NK-92 (cell line): Measurements from ENCODE around the gene C19orf18.
"Not testable (repeated sequence)": the region's sequence is repeated elsewhere in the genome, so short reads cannot be mapped to it uniquely, and the experiment has no call there.

ENCODE experiments used
- DNase-seq: peaks from one replicate; lab custom pipeline; 2025; ENCODE audit not compliant: unreplicated experiment; lab: John Stamatoyannopoulos, UW

C19orf18 gene

GRCh38 chr19:57974434-57974833, at the start of gene C19orf18:
C19orf18 (minus strand) TSS chr19:57974534; CDS start chr19:57974432, 102 bp downstream.
- no peak for DNase-seq

DNA sequence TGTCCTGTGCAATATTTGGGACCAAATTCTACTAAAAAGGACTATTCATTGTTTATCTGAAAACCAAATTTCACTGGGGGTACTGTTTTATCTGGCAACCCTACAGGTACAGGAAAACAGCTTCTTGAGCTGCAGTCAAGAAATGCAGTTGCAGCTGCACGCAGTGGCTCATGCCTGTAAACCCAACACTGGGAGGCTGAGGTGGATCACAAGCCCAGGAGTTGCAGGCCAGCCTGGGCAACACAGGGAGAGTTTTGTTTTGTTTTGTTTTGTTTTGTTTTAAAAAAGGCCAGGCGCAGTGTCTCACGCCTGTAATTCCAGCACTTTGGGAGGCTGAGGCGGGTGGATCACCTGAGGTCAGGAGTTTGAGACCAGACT, 47.9 kb upstream of the C19orf18 start:
- DNase-seq = no peak

DNA sequence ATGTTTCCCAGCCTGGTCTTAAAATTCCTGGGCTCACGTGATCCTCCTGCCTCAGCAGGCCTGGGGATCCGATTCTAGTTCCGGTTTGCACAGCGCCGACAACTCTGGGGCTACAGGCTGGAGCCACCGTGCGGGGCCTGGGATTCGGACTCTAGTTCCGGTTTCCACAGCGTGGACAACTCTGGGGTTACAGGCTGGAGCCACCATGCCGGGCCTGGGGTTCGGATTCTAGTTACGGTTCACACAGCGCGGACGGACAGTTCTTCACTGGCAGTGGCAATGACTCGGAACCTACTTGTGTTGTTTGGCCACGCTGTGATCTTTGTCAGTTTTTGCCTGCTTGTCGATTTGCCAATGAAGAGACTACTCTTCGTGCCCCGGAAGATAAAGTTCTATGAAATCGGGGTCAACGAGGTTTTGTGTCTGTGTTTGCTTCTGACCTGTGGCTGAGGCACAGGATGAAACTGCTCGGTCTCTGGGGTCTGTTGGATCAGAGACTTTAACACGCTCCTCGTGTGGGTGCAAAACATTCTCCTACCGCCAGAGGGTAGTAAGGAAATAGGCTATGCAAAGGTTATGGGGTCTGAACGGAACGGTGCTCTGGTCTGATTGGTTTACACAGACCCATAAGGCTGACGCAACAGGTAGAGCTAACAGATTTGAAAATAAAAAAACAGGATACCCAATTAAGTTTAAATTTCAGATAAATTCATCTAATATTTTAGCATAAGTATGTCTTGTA, 47.4 kb upstream of the C19orf18 start:
- no peak for DNase-seq

DNA sequence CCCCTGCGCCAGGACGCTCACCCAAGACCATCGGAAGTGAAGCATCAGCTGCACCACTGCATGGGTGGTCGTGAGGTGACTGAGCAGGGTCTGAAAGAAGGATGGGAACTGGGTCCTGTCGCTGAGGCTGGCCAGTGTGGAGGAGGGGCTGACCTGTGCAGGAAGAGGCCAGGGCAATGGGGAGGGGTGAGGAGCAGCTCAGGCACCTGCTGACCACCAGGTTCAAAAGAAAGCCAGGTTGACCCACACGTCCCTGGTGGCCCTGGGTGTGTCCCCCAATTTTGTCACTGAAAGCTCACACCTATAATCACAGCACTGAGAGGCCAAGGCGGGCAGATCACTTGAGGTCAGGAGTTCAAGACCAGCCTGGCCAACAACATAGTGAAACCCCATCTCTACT, 45.8 kb upstream of the C19orf18 start:
- no peak for DNase-seq

GRCh38 chr19:58014141-58014540, 39.8 kb upstream of the C19orf18 start:
- DNase-seq = no peak

GRCh38 chr19:58010507-58010906, 36.2 kb upstream of the C19orf18 start:
- no peak for DNase-seq

- DNase-seq = no peak
These were observed 35.5 kb upstream of the C19orf18 start for GRCh38 chr19:58009666-58010301.

- DNase-seq = no peak
These were observed 34.9 kb upstream of the C19orf18 start for GRCh38 chr19:58009301-58009665.

- not testable (repeated sequence) for DNase-seq
These were observed 34.5 kb upstream of the C19orf18 start for GRCh38 chr19:58008877-58009276.

- no peak for DNase-seq
These were observed 33.0 kb upstream of the C19orf18 start for GRCh38 chr19:58007285-58007684.

- DNase-seq = no peak
These were observed 29.0 kb upstream of the C19orf18 start for GRCh38 chr19:58003174-58003828.

DNA sequence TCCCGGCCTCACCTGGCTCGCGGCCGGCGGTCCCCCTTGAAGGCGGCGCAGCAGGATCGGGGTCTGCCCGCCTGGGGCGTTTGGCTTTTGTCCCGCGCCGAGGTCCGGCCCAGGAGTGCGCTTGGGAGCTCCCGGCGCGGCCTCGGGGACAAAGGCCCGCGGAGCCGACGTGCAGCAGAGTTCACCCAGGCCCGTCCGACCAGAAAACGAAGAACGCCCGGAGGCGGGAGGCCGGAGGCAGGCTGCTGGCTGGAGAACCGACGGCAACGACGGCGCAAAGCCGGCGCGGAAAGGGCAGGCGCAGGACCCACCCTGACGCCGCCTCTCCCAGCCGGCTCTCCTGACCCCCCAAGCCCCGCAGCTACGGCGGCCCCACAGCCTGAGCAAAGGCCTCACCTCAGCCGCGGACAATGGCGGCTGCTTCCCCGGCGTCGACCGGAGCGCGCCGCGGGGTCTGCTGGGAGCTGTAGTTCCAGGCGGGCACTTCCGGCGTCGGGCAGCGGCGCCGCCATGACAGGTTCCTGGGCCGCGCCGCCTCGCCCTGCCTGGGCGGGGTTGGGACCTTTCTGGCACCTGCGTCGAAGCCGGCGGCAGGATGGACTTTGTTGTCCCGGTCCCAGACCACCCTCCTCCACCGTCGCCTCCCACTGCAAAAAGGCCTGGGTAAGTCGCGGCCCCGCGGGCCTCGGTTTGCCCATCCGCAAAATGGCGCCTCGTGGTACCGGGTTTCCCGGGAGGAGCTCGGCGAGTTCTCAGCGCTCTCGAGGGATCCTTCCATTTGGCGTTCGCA, 28.2 kb upstream of the C19orf18 start, which contains the start of gene ZNF606:
Gene ZNF606 (minus strand): TSS at position 437 of the 790 bp plus-strand sequence. CDS start 1,501 bp downstream, outside the sequence.
- DNase-seq = no peak

DNA sequence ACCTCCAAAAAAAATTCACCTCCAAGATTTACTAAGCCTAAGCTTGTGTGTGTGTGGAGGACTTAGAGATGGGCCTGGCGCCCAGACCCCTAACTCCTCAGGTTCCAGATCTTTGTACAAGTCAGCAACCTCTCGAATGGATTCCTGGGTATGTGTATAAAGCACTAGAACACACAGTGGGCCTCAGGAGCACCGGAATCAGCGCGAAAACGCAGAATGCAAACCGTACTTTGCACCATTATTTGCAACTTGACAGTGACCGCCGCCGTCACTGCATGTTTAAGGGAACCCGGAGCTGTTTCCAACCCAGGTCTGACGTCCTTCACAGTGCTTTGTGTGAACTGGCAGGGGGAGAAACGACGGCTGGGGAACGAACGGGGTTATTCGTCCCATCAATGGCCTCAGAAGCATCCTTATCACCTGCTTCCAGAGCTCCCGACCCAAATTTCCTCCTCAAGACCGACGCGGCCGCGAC, 27.6 kb upstream of the C19orf18 start:
- no peak for DNase-seq

DNA sequence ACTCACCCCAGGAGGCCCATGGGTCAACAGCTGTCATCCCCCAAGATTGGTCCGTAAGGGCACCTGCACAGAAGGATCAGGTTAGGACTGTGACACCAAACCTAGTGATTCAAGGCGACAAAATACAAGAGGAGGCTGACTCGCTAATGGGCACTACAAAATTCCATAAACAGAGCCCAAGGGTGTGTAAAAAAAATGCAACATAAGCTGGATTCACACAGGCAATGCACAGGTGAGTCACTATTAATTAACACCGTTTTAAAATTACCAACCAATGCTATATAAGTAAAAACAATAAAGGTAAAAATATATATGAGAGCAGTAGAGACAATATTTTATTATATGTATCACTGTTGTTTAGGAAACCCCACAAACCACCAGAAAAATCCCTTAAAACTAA, 26.3 kb upstream of the C19orf18 start:
- DNase-seq = no peak

GRCh38 chr19:57992841-57993240, 18.5 kb upstream of the C19orf18 start:
- no peak for DNase-seq

GRCh38 chr19:57978586-57979289, 4.4 kb upstream of the C19orf18 start:
- DNase-seq = no peak

- DNase-seq = no peak
These were observed 9.6 kb downstream of the C19orf18 start for GRCh38 chr19:57964761-57965160.

DNA sequence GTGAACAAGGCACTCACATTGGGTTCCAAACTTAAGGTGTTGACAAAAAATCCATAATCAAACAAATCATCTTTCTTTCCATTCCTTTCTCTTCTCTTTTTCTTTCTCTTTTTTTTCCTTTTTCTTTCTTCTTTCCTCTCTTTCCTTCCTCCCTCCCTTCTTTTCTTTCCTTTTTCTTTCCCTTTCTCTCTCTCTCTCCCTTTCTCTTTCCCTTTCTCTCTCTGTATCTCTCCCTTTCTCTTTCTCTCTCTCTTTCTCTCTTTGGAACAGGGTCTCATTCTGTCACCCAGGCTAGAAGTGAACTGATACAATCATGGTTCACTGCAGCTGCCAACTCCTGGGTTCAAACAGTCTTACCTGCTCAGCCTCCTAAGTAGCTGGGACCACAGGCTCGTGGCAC, 12.5 kb downstream of the C19orf18 start:
- no peak for DNase-seq

GRCh38 chr19:57954996-57955395, 19.3 kb downstream of the C19orf18 start:
- no peak for DNase-seq

GRCh38 chr19:57949702-57950101, 24.6 kb downstream of the C19orf18 start:
- DNase-seq = no peak

GRCh38 chr19:57949296-57949695, 25.0 kb downstream of the C19orf18 start:
- DNase-seq = no peak
